ENCODE measurements around the gene FLNB. TPM values are rescaled to one million over a fixed set of nuclear protein-coding genes. Genes with fewer than 3 reads are reported as not detected.
A peak's percentile ranks its signal among the peaks of the same experiment; 100 is the strongest.

The FLNB gene
- total RNA-seq, 1 donor from 2014 or later, result 216 TPM

- DNase-seq (ENCODE audit: low spot score), result no peak
- H3K9me3 Mint-ChIP-seq (ENCODE audit: unreplicated experiment), result no peaks in the 10 kb centered on the region
- TF ChIP-seq CTCF (IDR thresholded peaks at IDR 0.05; ENCODE audit: unreplicated experiment), result no peak
- H3K4me1 Mint-ChIP-seq (ENCODE audit: unreplicated experiment), result peaks cover 38% of the 10 kb centered on the region
- peaks cover 4% of the 10 kb centered on the region for H3K27me3 Mint-ChIP-seq (ENCODE audit: unreplicated experiment)
- H3K27ac Mint-ChIP-seq (ENCODE audit: unreplicated experiment), result peak overlapping the region; percentile 90
- H3K36me3 Mint-ChIP-seq (ENCODE audit: low read depth, unreplicated experiment), result peaks cover 15% of the 10 kb centered on the region
- peak overlapping the region; percentile 99 for H3K4me3 Mint-ChIP-seq (ENCODE audit: unreplicated experiment)
Measured at GRCh38 chr3:58009026-58009748, 965 bp downstream of the FLNB start.

GRCh38 chr3:58009749-58010535, 1.7 kb downstream of the FLNB start:
- Mint-ChIP-seq H3K27ac (ENCODE audit: unreplicated experiment) (peak overlapping the region; percentile 90), H3K9me3 (ENCODE audit: unreplicated experiment) (no peaks in the 10 kb centered on the region), H3K36me3 (ENCODE audit: low read depth, unreplicated experiment) (peaks cover 15% of the 10 kb centered on the region), H3K4me1 (ENCODE audit: unreplicated experiment) (peaks cover 38% of the 10 kb centered on the region), H3K27me3 (ENCODE audit: unreplicated experiment) (peaks cover 4% of the 10 kb centered on the region), H3K4me3 (ENCODE audit: unreplicated experiment) (peak overlapping the region; percentile 99)
- TF ChIP-seq CTCF (IDR thresholded peaks at IDR 0.05; ENCODE audit: unreplicated experiment), result no peak
- DNase-seq (ENCODE audit: low spot score), result no peak

- Mint-ChIP-seq H3K4me3 (ENCODE audit: unreplicated experiment) (peak overlapping the region; percentile 99), H3K9me3 (ENCODE audit: unreplicated experiment) (no peaks in the 10 kb centered on the region), H3K27ac (ENCODE audit: unreplicated experiment) (peak overlapping the region; percentile 81), H3K27me3 (ENCODE audit: unreplicated experiment) (peaks cover 4% of the 10 kb centered on the region), H3K36me3 (ENCODE audit: low read depth, unreplicated experiment) (peaks cover 19% of the 10 kb centered on the region), H3K4me1 (ENCODE audit: unreplicated experiment) (peaks cover 41% of the 10 kb centered on the region)
- no peak for DNase-seq (ENCODE audit: low spot score)
- TF ChIP-seq CTCF (IDR thresholded peaks at IDR 0.05; ENCODE audit: unreplicated experiment), result no peak
Measured at GRCh38 chr3:58010562-58010961, 2.3 kb downstream of the FLNB start.

- Mint-ChIP-seq H3K27me3 (ENCODE audit: unreplicated experiment) (peaks cover 4% of the 10 kb centered on the region), H3K4me1 (ENCODE audit: unreplicated experiment) (peaks cover 37% of the 10 kb centered on the region), H3K9me3 (ENCODE audit: unreplicated experiment) (no peaks in the 10 kb centered on the region), H3K4me3 (ENCODE audit: unreplicated experiment) (peak overlapping the region; percentile 99), H3K36me3 (ENCODE audit: low read depth, unreplicated experiment) (peaks cover 19% of the 10 kb centered on the region), H3K27ac (ENCODE audit: unreplicated experiment) (no peak overlapping the region)
- TF ChIP-seq CTCF (IDR thresholded peaks at IDR 0.05; ENCODE audit: unreplicated experiment), result no peak
- no peak for DNase-seq (ENCODE audit: low spot score)
Measured at GRCh38 chr3:58011580-58011979, 3.4 kb downstream of the FLNB start.

GRCh38 chr3:58012302-58012701, 4.1 kb downstream of the FLNB start:
- Mint-ChIP-seq H3K4me1 (ENCODE audit: unreplicated experiment) (peaks cover 37% of the 10 kb centered on the region), H3K9me3 (ENCODE audit: unreplicated experiment) (no peaks in the 10 kb centered on the region), H3K36me3 (ENCODE audit: low read depth, unreplicated experiment) (peaks cover 19% of the 10 kb centered on the region), H3K27me3 (ENCODE audit: unreplicated experiment) (peaks cover 4% of the 10 kb centered on the region), H3K27ac (ENCODE audit: unreplicated experiment) (no peak overlapping the region), H3K4me3 (ENCODE audit: unreplicated experiment) (no peak overlapping the region)
- no peak for DNase-seq (ENCODE audit: low spot score)
- TF ChIP-seq CTCF (IDR thresholded peaks at IDR 0.05; ENCODE audit: unreplicated experiment), result no peak

All from endothelial cell (in vitro differentiated cells).